Measurements from ENCODE around the gene NPAS2. TPM values are rescaled to one million over a fixed set of nuclear protein-coding genes. Genes with fewer than 3 reads are reported as not detected.

The NPAS2 gene
- total RNA-seq, 2 donors from 2014 or later: 39.2 to 49.4 TPM

- Histone ChIP-seq H3K27me3 (no peaks in the 10 kb centered on the region), H3K4me1 (peaks cover 0 to 32% of the 10 kb centered on the region in 2 donors), H3K27ac (no peak overlapping the region), H3K36me3 (no peaks in the 10 kb centered on the region), H3K9me3 (no peaks in the 10 kb centered on the region), H3K4me3 (no peak overlapping the region)
- TF ChIP-seq, protein P1, sequence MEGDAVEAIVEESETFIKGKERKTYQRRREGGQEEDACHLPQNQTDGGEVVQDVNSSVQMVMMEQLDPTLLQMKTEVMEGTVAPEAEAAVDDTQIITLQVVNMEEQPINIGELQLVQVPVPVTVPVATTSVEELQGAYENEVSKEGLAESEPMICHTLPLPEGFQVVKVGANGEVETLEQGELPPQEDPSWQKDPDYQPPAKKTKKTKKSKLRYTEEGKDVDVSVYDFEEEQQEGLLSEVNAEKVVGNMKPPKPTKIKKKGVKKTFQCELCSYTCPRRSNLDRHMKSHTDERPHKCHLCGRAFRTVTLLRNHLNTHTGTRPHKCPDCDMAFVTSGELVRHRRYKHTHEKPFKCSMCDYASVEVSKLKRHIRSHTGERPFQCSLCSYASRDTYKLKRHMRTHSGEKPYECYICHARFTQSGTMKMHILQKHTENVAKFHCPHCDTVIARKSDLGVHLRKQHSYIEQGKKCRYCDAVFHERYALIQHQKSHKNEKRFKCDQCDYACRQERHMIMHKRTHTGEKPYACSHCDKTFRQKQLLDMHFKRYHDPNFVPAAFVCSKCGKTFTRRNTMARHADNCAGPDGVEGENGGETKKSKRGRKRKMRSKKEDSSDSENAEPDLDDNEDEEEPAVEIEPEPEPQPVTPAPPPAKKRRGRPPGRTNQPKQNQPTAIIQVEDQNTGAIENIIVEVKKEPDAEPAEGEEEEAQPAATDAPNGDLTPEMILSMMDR (IDR thresholded peaks at IDR 0.05): no peak
- DNase-seq (ENCODE audit: low spot score): no peak
Measured at GRCh38 chr2:100907832-100908231, 87.9 kb downstream of the NPAS2 start.

DNA sequence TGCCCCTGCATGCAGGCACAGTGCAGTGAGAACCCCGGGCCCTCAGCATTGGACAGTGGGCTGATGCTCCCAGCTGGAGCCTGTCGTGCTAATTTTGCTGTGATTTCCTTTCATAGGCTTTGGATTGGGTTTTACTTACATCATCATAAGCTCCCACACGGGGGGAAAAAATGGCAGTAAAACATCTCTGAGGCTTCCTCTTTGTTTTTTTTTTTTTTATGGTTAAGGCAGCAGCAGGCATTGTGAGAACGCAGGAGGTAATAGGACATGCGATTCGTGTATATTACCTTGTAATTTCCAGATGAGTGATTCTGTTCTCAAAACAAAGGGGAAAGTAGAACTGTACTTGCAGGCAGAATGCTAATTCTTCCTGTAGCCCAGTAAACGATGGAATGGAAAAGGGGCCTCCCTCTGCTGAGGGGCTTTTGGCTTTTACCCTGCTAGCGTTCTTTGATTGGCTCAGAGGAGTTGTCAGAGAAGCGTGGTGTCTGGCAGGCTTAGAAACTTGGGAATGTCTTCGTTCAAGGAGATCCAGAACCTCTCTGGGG, 89.7 kb downstream of the NPAS2 start:
- TF ChIP-seq, protein P1 (IDR thresholded peaks at IDR 0.05): no peak
- DNase-seq (ENCODE audit: low spot score): no peak
- Histone ChIP-seq H3K4me1 (peaks cover 0 to 17% of the 10 kb centered on the region in 2 donors), H3K4me3 (no peak overlapping the region), H3K36me3 (no peaks in the 10 kb centered on the region), H3K27me3 (no peaks in the 10 kb centered on the region), H3K9me3 (no peaks in the 10 kb centered on the region), H3K27ac (no peak overlapping the region)

DNA sequence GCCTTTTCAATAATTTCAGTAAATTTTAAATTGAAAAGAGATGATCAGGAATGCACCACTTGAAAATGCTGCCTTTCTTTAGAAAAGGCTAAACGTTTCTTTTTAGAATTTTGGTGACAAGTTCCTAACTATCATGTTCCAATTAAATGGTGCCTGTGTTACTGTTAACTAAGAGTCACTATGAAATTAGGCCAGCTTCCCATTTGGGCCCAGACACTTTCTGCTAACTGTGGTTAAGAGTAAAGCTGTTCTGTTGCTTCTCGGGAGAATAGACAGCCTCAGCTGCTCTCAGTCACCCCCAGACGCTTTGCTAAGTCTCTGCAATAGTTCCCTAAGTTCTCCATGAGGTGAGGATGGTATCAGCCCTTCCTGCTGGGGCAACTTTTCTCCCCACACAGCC, 90.2 kb downstream of the NPAS2 start:
- TF ChIP-seq, protein P1 (IDR thresholded peaks at IDR 0.05): no peak
- H3K4me3 ChIP-seq: no peak overlapping the region
- no peak for DNase-seq (ENCODE audit: low spot score)
- H3K4me1 ChIP-seq: peaks cover 0 to 12% of the 10 kb centered on the region in 2 donors
- H3K27me3 ChIP-seq: no peaks in the 10 kb centered on the region
- no peaks in the 10 kb centered on the region for H3K9me3 ChIP-seq
- H3K36me3 ChIP-seq: no peaks in the 10 kb centered on the region
- no peak overlapping the region for H3K27ac ChIP-seq

- H3K36me3 ChIP-seq: no peaks in the 10 kb centered on the region
- H3K27me3 ChIP-seq: no peaks in the 10 kb centered on the region
- no peak overlapping the region for H3K4me3 ChIP-seq
- TF ChIP-seq, protein P1 (IDR thresholded peaks at IDR 0.05): peak in 1 of 2 donors; percentile 29
- no peak for DNase-seq (ENCODE audit: low spot score)
- no peaks in the 10 kb centered on the region for H3K9me3 ChIP-seq
- no peak overlapping the region for H3K27ac ChIP-seq
- H3K4me1 ChIP-seq: peaks cover 0 to 13% of the 10 kb centered on the region in 2 donors
Measured at GRCh38 chr2:100919316-100919715, 99.4 kb downstream of the NPAS2 start.

- Histone ChIP-seq H3K27ac (no peak overlapping the region), H3K36me3 (peaks cover 9% of the 10 kb centered on the region), H3K9me3 (no peaks in the 10 kb centered on the region), H3K4me3 (no peak overlapping the region), H3K27me3 (no peaks in the 10 kb centered on the region), H3K4me1 (peaks cover 0 to 23% of the 10 kb centered on the region in 2 donors)
- DNase-seq (ENCODE audit: low spot score): no peak
- TF ChIP-seq, protein P1 (IDR thresholded peaks at IDR 0.05): no peak
Measured at GRCh38 chr2:100921685-100922161, 101.8 kb downstream of the NPAS2 start.

Measured in right atrium auricular region (tissue), 2 donors.